Measurements from ENCODE around the gene CAPN15. TPM values are rescaled to one million over a fixed set of nuclear protein-coding genes. Genes with fewer than 3 reads are reported as not detected.

Gene CAPN15
- total RNA-seq, 1 experiment from 2014 or later, result 91.2 TPM

- Histone ChIP-seq H3K4me1 (ENCODE audit: insufficient read depth, low read length, poor library complexity, severe bottlenecking) (peaks cover 11% of the 10 kb centered on the region), H3K9me3 (ENCODE audit: low read depth, low read length, poor library complexity, severe bottlenecking) (no peaks in the 10 kb centered on the region), H3K36me3 (ENCODE audit: insufficient read depth, low read length, poor library complexity, severe bottlenecking) (no peaks in the 10 kb centered on the region), H3K27me3 (replicated peaks; ENCODE audit: insufficient read depth, low read depth, low read length, poor library complexity) (peaks cover 45% of the 10 kb centered on the region), H3K4me3 (ENCODE audit: low read depth, low read length, poor library complexity, severe bottlenecking) (no peak overlapping the region), H3K27ac (ENCODE audit: low read depth, low read length, poor library complexity, severe bottlenecking) (no peak overlapping the region)
- POLR2A ChIA-PET (ENCODE audit: low non-redundant PET), result no interaction called here
- BruUV-seq (replicated peaks), result no TSS peak
- no peak for TF ChIP-seq EZH2 (IDR thresholded peaks at IDR 0.05; ENCODE audit: borderline replicate concordance, low read depth, low read length, poor library complexity, severe bottlenecking)
- TF ChIP-seq, protein P1, sequence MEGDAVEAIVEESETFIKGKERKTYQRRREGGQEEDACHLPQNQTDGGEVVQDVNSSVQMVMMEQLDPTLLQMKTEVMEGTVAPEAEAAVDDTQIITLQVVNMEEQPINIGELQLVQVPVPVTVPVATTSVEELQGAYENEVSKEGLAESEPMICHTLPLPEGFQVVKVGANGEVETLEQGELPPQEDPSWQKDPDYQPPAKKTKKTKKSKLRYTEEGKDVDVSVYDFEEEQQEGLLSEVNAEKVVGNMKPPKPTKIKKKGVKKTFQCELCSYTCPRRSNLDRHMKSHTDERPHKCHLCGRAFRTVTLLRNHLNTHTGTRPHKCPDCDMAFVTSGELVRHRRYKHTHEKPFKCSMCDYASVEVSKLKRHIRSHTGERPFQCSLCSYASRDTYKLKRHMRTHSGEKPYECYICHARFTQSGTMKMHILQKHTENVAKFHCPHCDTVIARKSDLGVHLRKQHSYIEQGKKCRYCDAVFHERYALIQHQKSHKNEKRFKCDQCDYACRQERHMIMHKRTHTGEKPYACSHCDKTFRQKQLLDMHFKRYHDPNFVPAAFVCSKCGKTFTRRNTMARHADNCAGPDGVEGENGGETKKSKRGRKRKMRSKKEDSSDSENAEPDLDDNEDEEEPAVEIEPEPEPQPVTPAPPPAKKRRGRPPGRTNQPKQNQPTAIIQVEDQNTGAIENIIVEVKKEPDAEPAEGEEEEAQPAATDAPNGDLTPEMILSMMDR (conservative IDR thresholded peaks at IDR 0.05; ENCODE audit: low read depth, low read length), result no peak
- no peak for DNase-seq (ENCODE audit: low spot score)
- intact Hi-C loops (cut with micrococcal nuclease; ENCODE audit: unreplicated experiment), result no loop called here
- CTCF ChIA-PET, result no interaction called here
These were observed 35.6 kb downstream of the CAPN15 start for GRCh38 chr16:563072-563644.

GRCh38 chr16:564690-565418, 37.3 kb downstream of the CAPN15 start:
- TF ChIP-seq, protein P1 (conservative IDR thresholded peaks at IDR 0.05; ENCODE audit: low read depth, low read length), result no peak
- no peak for TF ChIP-seq EZH2 (IDR thresholded peaks at IDR 0.05; ENCODE audit: borderline replicate concordance, low read depth, low read length, poor library complexity, severe bottlenecking)
- Histone ChIP-seq H3K36me3 (ENCODE audit: insufficient read depth, low read length, poor library complexity, severe bottlenecking) (no peaks in the 10 kb centered on the region), H3K9me3 (ENCODE audit: low read depth, low read length, poor library complexity, severe bottlenecking) (no peaks in the 10 kb centered on the region), H3K4me3 (ENCODE audit: low read depth, low read length, poor library complexity, severe bottlenecking) (no peak overlapping the region), H3K27ac (ENCODE audit: low read depth, low read length, poor library complexity, severe bottlenecking) (no peak overlapping the region), H3K4me1 (ENCODE audit: insufficient read depth, low read length, poor library complexity, severe bottlenecking) (peaks cover 11% of the 10 kb centered on the region), H3K27me3 (replicated peaks; ENCODE audit: insufficient read depth, low read depth, low read length, poor library complexity) (peaks cover 28% of the 10 kb centered on the region)
- no peak for DNase-seq (ENCODE audit: low spot score)
- BruUV-seq (replicated peaks), result no TSS peak
- intact Hi-C loops (cut with micrococcal nuclease; ENCODE audit: unreplicated experiment), result no loop called here
- ChIA-PET POLR2A (ENCODE audit: low non-redundant PET) (no interaction called here), CTCF (no interaction called here)

DNA sequence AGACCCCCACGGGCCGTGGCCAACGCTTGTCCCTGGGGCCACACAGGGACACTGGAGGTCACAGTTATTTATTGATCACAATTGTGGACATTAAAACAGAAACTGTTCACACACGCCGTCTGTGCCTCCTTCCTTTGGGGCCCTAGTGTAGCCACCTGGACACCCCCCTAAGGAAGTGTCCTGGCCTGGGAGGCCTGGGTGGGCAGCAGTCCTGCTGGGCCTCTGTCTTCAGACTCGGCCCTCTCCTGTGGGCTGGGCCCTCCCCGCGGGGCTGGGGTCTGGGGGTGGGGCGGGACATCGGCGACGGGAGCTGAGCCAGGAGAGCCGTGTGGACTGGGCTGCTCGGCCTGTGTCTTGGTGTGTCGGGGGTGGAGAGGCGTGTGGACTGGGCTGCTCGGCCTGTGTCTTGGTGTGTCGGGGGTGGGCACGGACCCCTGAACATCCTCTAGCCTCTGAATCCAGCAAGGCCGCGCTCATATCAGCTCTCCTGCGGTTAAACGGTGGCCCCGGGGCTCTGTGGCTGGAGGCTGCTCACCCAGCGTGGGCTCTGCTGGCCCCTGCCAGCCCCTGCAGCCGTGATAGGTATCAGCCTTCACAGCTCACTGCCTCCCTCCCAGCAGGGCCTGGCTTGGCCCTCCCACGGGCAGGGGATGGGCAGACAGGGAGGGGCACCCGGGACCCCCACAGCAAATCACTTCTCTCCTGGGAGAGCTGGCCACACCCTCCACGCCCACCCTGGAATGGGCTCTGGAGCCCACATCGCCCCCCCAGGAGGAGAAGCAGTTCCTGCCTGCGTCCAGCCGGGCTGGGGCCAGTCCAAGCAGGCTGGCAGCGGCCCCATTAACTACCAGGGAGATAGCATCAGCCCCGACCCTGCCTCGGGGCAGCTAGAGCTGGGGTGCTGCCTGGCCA, 38.2 kb downstream of the CAPN15 start:
- H3K27ac ChIP-seq (ENCODE audit: low read depth, low read length, poor library complexity, severe bottlenecking), result no peak overlapping the region
- POLR2A ChIA-PET (ENCODE audit: low non-redundant PET), result no interaction called here
- peaks cover 11% of the 10 kb centered on the region for H3K4me1 ChIP-seq (ENCODE audit: insufficient read depth, low read length, poor library complexity, severe bottlenecking)
- TF ChIP-seq, protein P1 (conservative IDR thresholded peaks at IDR 0.05; ENCODE audit: low read depth, low read length), result no peak
- no peak for TF ChIP-seq EZH2 (IDR thresholded peaks at IDR 0.05; ENCODE audit: borderline replicate concordance, low read depth, low read length, poor library complexity, severe bottlenecking)
- H3K4me3 ChIP-seq (ENCODE audit: low read depth, low read length, poor library complexity, severe bottlenecking), result no peak overlapping the region
- CTCF ChIA-PET, result no interaction called here
- no peaks in the 10 kb centered on the region for H3K36me3 ChIP-seq (ENCODE audit: insufficient read depth, low read length, poor library complexity, severe bottlenecking)
- H3K9me3 ChIP-seq (ENCODE audit: low read depth, low read length, poor library complexity, severe bottlenecking), result no peaks in the 10 kb centered on the region
- DNase-seq (ENCODE audit: low spot score), result no peak
- H3K27me3 ChIP-seq (replicated peaks; ENCODE audit: insufficient read depth, low read depth, low read length, poor library complexity), result peaks cover 21% of the 10 kb centered on the region
- intact Hi-C loops (cut with micrococcal nuclease; ENCODE audit: unreplicated experiment), result no loop called here
- no TSS peak for BruUV-seq (replicated peaks)

Data from A673 (cell line).